WI38 (cell line): ENCODE data around the gene TTC28.

Experiments
- H3K4me3 ChIP-seq: 2 replicates; pipeline ENCODE4 v1.5.1; 2011; ENCODE audit warnings: low read depth, mild to moderate bottlenecking, control low read depth, low read length
- TF ChIP-seq, protein P1 (sequence below): IDR thresholded peaks from 2 replicates; pipeline ENCODE4 v1.5.1; 2012; ENCODE audit warnings: low read depth, mild to moderate bottlenecking, control low read depth, low read length

The TTC28 gene

DNA sequence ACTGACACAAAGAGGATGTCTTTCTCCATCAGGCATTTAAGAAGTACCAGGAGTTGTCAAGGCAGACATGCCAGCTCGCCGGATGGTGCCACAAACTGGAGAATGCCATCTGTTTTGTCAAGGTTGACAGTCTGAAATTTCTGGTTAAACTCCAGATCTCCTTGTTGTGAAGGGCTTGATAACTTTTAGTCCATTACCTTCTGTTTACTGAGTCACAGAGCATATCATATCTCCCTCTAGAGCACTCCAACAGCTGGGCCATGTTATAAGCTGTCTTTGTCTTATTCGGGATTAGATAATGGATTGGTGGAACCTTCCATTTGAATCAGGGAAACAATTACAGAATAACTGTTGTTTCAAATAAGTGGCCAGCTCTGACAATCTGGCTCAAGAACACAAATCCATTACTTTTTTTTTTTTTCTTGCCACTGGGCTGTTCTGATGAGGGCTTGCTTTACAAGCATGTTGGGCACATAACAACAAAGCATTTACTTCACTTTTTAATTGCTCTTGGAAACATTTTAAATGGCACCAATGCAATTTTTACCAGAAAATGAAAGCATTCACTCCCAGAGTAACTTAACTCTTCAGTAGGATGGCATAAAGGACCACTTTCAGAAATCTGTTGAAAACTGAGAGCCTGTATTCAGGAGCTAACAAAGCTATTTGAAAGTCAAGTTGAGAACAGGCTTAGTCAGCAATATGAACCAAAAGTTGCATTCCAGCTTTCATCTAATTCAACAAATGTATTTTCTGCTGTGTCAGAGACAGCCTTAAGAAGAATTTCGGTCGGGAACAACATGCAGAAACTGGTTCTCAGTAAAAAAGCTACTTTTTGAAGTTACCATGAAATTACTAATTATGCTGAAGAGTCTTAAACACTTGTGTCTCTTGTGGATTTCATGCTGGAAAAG is 533.0 kb downstream of the TTC28 start:
- H3K4me3 ChIP-seq = no peak overlapping the region

DNA sequence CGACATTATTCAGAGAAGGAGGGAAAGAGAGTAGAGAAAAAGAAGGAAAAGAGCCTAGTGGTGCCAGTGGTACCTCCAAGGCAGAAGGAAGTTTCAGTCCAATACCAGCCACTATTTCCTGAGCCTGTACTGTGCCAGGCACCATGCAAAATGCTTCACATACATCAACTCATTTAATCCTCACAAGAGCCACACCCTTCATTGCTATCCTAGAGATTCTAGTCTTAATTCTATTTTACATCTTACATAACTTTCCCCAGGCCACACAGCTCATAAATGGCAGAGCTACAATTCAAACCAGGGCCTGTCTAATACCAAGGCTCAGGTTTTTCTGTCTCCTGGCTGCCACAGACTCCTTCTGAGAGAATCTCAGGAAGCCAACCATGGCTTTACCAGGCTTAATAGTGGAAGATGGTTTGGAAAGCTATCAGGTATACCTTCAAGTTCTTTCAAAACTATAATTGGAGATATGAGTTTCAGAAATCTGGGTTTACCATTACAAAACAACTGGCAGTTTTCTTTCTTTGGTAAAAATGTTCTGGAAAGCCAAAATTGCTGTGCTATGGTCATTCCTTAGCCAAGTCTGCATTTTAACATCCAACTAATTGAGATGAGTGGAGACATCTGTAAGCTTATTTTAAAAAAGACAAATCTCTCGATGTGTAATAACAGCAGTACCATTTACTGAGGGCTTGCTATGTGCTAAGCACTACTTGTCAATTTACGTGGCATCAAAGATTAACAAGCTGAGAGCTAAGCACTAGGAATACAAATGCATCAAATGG is 535.5 kb downstream of the TTC28 start:
- TF ChIP-seq, protein P1, sequence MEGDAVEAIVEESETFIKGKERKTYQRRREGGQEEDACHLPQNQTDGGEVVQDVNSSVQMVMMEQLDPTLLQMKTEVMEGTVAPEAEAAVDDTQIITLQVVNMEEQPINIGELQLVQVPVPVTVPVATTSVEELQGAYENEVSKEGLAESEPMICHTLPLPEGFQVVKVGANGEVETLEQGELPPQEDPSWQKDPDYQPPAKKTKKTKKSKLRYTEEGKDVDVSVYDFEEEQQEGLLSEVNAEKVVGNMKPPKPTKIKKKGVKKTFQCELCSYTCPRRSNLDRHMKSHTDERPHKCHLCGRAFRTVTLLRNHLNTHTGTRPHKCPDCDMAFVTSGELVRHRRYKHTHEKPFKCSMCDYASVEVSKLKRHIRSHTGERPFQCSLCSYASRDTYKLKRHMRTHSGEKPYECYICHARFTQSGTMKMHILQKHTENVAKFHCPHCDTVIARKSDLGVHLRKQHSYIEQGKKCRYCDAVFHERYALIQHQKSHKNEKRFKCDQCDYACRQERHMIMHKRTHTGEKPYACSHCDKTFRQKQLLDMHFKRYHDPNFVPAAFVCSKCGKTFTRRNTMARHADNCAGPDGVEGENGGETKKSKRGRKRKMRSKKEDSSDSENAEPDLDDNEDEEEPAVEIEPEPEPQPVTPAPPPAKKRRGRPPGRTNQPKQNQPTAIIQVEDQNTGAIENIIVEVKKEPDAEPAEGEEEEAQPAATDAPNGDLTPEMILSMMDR = no peak
- no peak overlapping the region for H3K4me3 ChIP-seq

More for the DNA sequence above, 533.0 kb downstream of the TTC28 start:
- TF ChIP-seq, protein P1 = no peak

DNA sequence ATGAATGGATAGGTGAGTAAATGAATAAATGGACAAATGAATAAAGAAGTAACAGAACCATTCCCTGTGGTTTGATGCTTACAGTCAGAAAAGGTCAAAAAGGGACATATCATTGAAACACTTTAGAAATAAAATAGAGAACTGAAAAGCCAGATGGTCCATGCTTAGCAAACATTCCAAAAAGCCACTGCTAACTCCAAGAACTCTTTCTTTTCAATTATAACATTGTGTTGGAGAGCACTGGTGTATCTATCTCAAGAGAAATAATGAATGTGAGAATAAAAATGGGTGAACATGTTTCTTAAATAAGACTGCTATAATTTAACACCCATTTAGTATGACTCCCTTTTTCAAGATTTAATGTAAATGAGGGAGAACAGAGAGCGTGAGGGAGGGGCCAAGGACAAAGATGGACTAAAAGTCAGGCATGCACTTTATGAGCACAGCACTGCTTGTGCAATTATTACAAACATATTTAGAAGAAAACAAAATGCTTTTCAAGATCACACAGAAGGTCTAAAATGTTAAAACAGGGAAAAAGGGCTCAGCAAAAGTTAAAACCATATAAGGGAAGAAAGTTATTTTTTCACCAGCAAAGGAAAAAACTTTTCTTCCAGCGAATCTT is 536.3 kb downstream of the TTC28 start:
- H3K4me3 ChIP-seq = no peak overlapping the region
- TF ChIP-seq, protein P1 = no peak

DNA sequence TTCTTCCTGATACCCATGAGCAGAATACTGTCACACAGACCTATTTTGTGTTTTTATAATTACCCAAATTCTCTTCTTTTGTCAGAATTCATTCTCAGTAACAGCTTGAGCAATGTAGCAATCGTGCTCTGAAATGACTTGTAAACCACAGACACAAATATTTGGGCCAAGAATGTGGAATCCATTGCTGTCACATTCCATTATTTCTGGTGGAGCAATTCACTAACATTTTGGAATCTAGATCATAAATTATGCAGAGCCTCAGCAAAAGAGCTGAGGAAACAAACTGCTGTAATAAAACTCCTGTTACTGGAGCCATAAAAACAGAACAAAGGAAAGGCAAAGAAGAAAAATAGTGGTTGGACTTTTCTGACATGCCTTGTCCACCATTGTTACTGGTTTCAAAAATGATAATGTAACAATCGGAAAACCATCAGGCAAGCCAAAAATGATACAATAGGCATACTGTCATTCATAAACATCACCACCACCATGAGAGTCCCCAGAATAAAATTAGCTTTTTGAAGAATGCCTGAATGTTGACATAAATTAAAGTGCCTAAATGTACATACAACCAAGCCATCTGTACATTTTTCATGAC is 537.2 kb downstream of the TTC28 start:
- TF ChIP-seq, protein P1 = no peak
- H3K4me3 ChIP-seq = peak overlapping the region; percentile 38

DNA sequence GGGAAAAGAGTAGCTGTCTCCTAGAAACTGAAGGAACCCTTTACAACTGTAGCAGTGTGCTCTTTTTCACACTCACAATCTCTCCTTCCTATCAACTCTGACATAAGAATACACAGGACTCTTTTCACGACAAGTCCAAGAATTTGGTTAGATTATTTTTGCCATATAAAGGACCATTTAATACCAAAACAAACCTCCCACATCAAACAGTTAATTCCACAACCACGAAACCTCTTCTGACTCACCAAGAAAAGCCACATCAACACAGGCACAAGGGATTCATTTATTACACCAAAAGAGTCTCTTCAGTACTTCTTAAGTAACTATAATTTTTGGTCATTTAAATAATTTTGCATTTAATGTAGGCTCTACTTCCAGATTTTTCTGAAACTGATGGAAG is 538.0 kb downstream of the TTC28 start:
- no peak overlapping the region for H3K4me3 ChIP-seq
- TF ChIP-seq, protein P1 = no peak

DNA sequence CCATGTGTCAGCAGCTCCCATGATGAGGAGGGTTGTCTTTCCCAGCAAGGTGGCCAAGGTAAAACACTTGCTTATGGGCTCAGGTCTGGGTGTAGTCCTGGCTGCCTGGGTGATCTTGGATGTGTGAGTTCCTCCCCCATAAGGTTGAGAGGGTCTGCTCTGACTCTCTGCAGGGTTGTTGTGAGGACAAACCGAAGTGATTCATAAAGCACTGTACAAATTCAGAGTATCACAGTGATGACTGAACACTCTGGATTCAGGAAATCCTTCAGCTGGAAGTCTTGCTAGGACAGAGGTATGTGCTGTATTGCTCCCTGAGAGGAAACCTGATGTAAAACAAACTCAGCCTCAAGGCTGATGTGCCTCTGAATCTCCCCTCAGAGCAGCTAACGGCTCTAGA is 539.7 kb downstream of the TTC28 start:
- TF ChIP-seq, protein P1 = no peak

More for the DNA sequence above, 539.7 kb downstream of the TTC28 start:
- H3K4me3 ChIP-seq = no peak overlapping the region
